Tongue (tissue), 2 donors: ENCODE measurements around the gene TARBP1. TPM values are rescaled to one million over a fixed set of nuclear protein-coding genes. Genes with fewer than 3 reads are reported as not detected.

Experiments used
- DNase-seq: peaks from one replicate; pipeline ENCODE4 v3.0.0-alpha.2; 2015
- total RNA-seq: library from RNA; depleted of rRNA; stranded (reverse); fragments of >200 nt; gene quantifications from one replicate; pipeline ENCODE4 v1.2.3, GENCODE V29; 2014

Gene TARBP1
- total RNA-seq, 1 donor from 2014 or later = 29.5 TPM

DNA sequence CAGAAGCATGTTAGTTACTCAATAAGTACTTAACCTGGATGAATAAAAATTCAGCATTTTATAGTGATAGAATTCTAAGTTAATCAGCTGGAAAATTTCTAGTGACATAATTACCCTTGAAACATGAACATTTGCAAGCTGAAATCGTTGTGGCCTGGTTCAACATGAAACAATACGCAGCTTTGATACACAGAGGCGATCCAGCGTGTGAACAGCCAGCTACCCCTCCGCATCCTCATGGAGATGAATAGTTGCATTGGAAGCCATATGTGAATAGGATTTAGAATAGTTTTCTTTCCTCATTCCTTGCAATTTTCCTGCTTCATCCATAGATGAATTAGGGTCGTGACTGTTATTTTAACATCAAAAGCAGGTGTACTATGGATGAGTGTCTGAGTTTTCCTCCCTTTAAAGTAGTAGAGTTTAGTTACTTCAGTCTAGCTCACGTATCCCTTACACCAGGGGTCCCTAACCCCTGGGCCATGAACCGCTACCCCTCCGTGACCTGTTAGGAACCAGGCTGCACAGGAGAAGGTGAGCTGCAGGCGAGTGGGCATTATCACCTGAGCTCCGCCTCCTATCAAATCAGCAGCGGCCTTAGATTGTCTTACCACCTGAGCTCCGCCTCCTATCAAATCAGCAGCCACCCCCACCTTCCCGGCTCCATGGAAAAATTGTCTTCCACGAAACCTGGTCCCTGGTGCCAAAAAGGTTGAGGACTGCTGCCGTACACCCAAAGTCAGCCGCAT lies 6.2 kb upstream of the TARBP1 start:
- no peak for DNase-seq

GRCh38 chr1:234484218-234484617 lies 5.2 kb upstream of the TARBP1 start:
- no peak for DNase-seq

GRCh38 chr1:234481771-234482170 lies 2.8 kb upstream of the TARBP1 start:
- DNase-seq = no peak

DNA sequence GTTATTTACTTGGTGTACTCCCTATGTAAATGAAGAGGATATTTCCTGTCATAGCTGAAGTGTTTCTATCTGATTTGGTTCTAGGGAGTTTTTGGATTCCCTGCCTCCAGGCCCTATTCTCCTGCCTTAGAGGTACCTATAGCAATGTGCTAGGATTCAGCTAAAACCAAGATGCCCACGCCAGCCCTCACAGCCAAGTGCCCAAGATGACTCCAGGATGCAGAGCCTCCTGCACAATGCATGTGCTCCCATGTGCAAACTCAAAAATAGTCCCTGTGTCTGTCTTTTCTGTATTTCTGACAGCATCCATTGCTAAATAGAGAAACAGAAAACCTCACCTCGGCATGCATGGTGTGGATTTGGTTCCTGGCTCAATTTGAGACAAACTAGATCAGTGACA lies 887 bp upstream of the TARBP1 start:
- no peak for DNase-seq

- no peak for DNase-seq
Observed at GRCh38 chr1:234479310-234479559, 256 bp upstream of the TARBP1 start.

- DNase-seq = no peak
Observed at GRCh38 chr1:234478152-234478480, 863 bp downstream of the TARBP1 start.

DNA sequence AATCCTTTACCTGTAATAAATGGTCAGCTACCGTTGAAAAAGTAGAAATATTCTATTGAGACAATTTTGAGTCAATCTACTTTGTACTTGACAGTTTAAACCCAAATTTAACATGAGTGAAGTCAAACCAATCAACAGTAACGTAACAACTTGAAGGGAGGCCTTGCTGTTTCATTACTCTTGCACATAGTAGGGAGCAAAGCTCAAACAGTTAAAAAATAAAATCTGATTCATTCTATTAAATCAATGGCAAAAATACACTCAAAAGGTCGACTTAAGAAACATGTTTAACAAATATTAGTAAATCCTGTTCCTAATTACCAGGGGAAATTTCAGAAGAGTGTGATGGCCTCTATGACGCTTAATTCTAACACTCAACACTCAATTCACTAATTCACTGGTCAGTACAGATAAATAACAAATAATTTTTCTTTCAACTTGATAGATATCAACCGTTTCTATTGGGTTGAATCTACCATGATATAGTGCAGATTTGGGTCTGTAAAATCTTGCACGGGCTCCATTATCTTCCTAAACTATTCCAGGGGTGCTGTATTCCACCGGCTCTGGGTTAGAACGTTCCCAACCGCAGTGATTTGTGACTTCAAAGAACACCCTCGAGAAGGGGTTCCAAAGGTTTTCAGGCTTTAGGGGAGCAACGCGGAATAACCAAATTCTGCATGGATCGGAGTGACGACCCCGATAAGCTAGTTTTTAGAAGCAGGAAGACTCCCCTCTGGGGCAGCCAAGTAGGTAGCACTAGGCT lies 1.4 kb downstream of the TARBP1 start:
- DNase-seq = no peak

GRCh38 chr1:234476172-234476571 lies 2.8 kb downstream of the TARBP1 start:
- no peak for DNase-seq

DNA sequence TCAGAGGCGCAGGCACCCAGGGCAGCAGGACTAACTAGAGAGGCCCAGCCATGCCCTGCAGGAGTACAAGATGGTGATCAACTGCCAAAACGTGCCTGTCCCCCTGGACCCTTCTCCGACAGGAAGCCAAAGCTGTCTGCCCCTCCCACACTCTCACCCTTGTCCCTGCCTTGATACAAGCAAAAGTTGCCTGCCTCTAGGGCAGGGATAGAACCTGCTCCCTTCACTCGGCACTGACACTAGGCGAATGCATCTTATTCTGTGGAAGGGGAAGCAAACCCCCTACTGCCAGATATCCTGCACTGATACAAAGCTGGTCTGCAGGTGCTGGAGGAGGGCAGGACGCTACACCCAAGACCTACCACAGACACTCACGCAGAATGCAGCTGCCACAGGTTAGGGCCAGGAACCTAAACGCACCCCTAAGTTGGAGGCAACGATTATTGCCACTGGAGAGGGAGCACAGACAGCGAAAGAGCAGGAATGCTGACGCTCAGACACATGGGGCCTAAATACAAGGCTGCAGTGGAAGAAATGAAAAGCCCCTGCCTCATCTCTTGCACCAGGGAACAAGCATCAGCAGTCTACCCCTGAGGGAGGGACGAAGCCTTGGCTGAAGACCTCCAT lies 3.7 kb downstream of the TARBP1 start:
- DNase-seq = no peak

DNA sequence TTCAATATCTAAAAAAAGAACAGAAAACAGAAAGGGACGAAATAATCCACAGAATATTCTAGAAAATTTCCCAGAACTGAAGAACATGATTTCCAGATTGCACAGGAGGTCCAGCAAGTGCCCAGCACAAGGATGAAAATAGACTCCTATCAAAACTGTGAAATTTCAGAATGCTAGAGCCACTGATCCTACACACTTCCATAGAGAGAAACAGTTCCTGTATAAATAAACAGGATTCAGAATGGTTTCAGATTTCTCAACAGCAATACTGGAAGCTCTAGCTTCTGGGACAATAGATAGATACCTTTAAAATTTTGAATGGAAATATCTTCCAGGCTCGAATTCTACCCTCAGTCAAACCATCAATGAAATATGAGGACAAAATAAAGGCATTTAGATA lies 4.6 kb downstream of the TARBP1 start:
- DNase-seq = no peak

- DNase-seq = no peak
Observed at GRCh38 chr1:234473118-234473517, 5.9 kb downstream of the TARBP1 start.

- DNase-seq = no peak
Observed at GRCh38 chr1:234469376-234469775, 9.6 kb downstream of the TARBP1 start.

DNA sequence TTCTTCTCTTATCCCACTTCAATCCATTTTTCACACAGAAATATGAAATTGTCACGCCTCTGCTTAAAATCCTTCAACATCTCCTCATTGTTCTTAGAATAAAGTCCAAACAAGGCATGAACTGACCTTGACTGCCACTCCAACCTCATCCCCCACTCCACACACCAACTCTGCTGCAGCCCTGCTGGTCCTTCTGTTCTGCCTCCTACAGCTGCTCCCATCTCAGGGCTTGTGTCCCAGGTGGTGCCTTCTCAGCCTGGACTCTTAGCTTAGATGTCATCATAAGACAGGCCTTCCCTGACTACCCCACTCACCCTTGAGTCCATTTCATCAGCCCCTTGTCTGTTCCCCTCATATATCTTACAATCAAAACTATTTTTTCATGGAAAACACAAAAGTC lies 10.4 kb downstream of the TARBP1 start:
- DNase-seq = no peak

- no peak for DNase-seq
Observed at GRCh38 chr1:234467821-234468220, 11.2 kb downstream of the TARBP1 start.

- no peak for DNase-seq
Observed at GRCh38 chr1:234466945-234467344, 12.0 kb downstream of the TARBP1 start.

- no peak for DNase-seq
Observed at GRCh38 chr1:234463749-234464148, 15.2 kb downstream of the TARBP1 start.

GRCh38 chr1:234460652-234461051 lies 18.3 kb downstream of the TARBP1 start:
- DNase-seq = no peak

- peak; percentile 16 for DNase-seq
Observed at GRCh38 chr1:234458352-234459017, 20.5 kb downstream of the TARBP1 start.

- DNase-seq = no peak
Observed at GRCh38 chr1:234454926-234455325, 24.1 kb downstream of the TARBP1 start.

GRCh38 chr1:234452406-234452965 lies 26.5 kb downstream of the TARBP1 start:
- DNase-seq = no peak

GRCh38 chr1:234440348-234440747 lies 38.6 kb downstream of the TARBP1 start:
- DNase-seq = no peak

- DNase-seq = no peak
Observed at GRCh38 chr1:234438579-234438978, 40.4 kb downstream of the TARBP1 start.
